ENCODE measurements around the gene DNAJA3.

DNA sequence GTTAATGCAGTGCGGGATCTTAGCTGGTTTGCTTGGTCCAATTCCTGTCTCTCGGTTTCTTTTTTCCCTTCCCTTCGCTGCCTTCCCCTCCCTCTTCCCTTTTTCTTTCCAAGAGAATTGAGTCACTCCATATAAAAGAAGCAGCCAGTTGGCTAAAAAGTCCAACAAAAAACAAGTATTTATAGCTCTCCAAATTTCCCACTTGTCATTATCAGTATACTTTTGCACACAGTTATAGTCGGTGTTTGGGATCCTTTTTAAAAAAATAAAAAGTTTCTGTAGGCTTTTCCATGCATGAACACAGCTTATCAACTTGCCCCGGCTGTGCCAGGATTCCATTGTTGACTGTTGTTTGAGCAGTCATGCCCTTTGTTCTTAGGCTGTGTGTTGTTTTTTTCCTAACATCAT is 75.4 kb downstream of the DNAJA3 start:
- TF ChIP-seq POLR2A (IDR thresholded peaks at IDR 0.05; ENCODE audit: low read length) = no peak
- TF ChIP-seq GATA1 (IDR thresholded peaks at IDR 0.05; ENCODE audit: low read depth, low read length) = no peak

Measured in erythroblast (primary cell).